WTC11 (cell line): Measurements from ENCODE around the gene TSC22D2. TPM values are rescaled to one million over a fixed set of nuclear protein-coding genes. Genes with fewer than 3 reads are reported as not detected.

ENCODE experiments used
- ATAC-seq: fragments of 200-7000 bp; cut with Tn5 transposase; 2 replicates; pipeline ENCODE4 v1.10.0; 2021; ENCODE audit warnings: mild to moderate bottlenecking, moderate library complexity
- CTCF ChIA-PET: fragments of 300-600 bp; sonication (Branson Sonifier 250); formaldehyde crosslinking; loops from one replicate; lab custom pipeline; 2021; ENCODE audit warnings: antibody characterized with exemption; lab: Charles Lee
- POLR2A ChIA-PET: fragments of 350-600 bp; sonication (Branson Sonifier 250); formaldehyde crosslinking; loops from one replicate; lab custom pipeline; 2021; ENCODE audit warnings: antibody characterized with exemption; lab: Charles Lee
- DNase-seq: peaks from one replicate; pipeline ENCODE4 v3.0.0; 2021; ENCODE audit warnings: low spot score
- H3K27ac Mint-ChIP-seq: 2 replicates; pipeline ENCODE4 v1.8.0; 2021; ENCODE audit warnings: mixed read lengths
- H3K27me3 Mint-ChIP-seq: 2 replicates; pipeline ENCODE4 v1.8.0; 2021; ENCODE audit warnings: low read depth, mild to moderate bottlenecking, moderate library complexity, mixed read lengths
- H3K36me3 Mint-ChIP-seq: 2 replicates; pipeline ENCODE4 v1.8.0; 2021; ENCODE audit warnings: mixed read lengths
- H3K4me1 Mint-ChIP-seq: 2 replicates; pipeline ENCODE4 v1.8.0; 2022; ENCODE audit warnings: mixed read lengths
- H3K4me3 Mint-ChIP-seq: 2 replicates; pipeline ENCODE4 v1.8.0; 2021; ENCODE audit warnings: mild to moderate bottlenecking, moderate library complexity, mixed read lengths
- H3K9me3 Mint-ChIP-seq: 2 replicates; pipeline ENCODE4 v1.8.0; 2021; ENCODE audit warnings: mixed read lengths
- ATF1 ChIP-seq: sonication (generic); formaldehyde crosslinking; IDR thresholded peaks from 2 replicates; pipeline ENCODE4 v1.8.1; 2023; ENCODE audit warnings: mild to moderate bottlenecking, moderate library complexity, missing genetic modification reagents
- CREM ChIP-seq: sonication (generic); formaldehyde crosslinking; IDR thresholded peaks from 2 replicates; pipeline ENCODE4 v1.8.1; 2022; ENCODE audit warnings: mild to moderate bottlenecking, missing genetic modification reagents, moderate library complexity
- ELF4 ChIP-seq: sonication (generic); formaldehyde crosslinking; IDR thresholded peaks from 2 replicates; pipeline ENCODE4 v1.8.1; 2022; ENCODE audit warnings: low read depth, mild to moderate bottlenecking, moderate library complexity, missing genetic modification reagents
- EMX1 ChIP-seq: fragments of 250-450 bp; sonication (Bioruptor Pico); IDR thresholded peaks from 2 replicates; pipeline ENCODE4 v1.8.0; 2021; ENCODE audit warnings: mild to moderate bottlenecking
- FOXK1 ChIP-seq: sonication (generic); formaldehyde crosslinking; IDR thresholded peaks from 2 replicates; pipeline ENCODE4 v1.8.0; 2022; ENCODE audit warnings: mild to moderate bottlenecking, moderate library complexity, missing genetic modification reagents
- GTF2I ChIP-seq: fragments of 250-450 bp; sonication (Bioruptor Pico); conservative IDR thresholded peaks from 2 replicates; pipeline ENCODE4 v1.4.0; 2021; ENCODE audit warnings: mild to moderate bottlenecking
- HMGA2 ChIP-seq: fragments of 250-450 bp; sonication (Bioruptor Pico); IDR thresholded peaks from 2 replicates; pipeline ENCODE4 v1.4.0; 2021; ENCODE audit warnings: mild to moderate bottlenecking, moderate library complexity
- IRF2 ChIP-seq: sonication (generic); formaldehyde crosslinking; IDR thresholded peaks from 2 replicates; pipeline ENCODE4 v1.8.0; 2022; ENCODE audit warnings: low read depth, missing genetic modification reagents, borderline replicate concordance
- NFE2L1 ChIP-seq: sonication (generic); formaldehyde crosslinking; IDR thresholded peaks from 2 replicates; pipeline ENCODE4 v1.8.1; 2023; ENCODE audit warnings: missing genetic modification reagents
- OVOL2 ChIP-seq: fragments of 250-450 bp; sonication (Bioruptor Pico); IDR thresholded peaks from 2 replicates; pipeline ENCODE4 v1.9.0; 2021; ENCODE audit warnings: mild to moderate bottlenecking, borderline replicate concordance
- SOX15 ChIP-seq: fragments of 250-450 bp; sonication (Bioruptor Pico); IDR thresholded peaks from 2 replicates; pipeline ENCODE4 v1.9.0; 2021; ENCODE audit warnings: mild to moderate bottlenecking
- TP53 ChIP-seq: sonication (generic); formaldehyde crosslinking; IDR thresholded peaks from 2 replicates; pipeline ENCODE4 v1.8.1; 2023; ENCODE audit warnings: mild to moderate bottlenecking, missing genetic modification reagents
- ZNF138 ChIP-seq: sonication (generic); formaldehyde crosslinking; conservative IDR thresholded peaks from 2 replicates; pipeline ENCODE4 v1.8.1; 2022; ENCODE audit warnings: mild to moderate bottlenecking, moderate library complexity, missing genetic modification reagents
- ZNF281 ChIP-seq: sonication (generic); formaldehyde crosslinking; IDR thresholded peaks from 2 replicates; pipeline ENCODE4 v1.8.0; 2023; ENCODE audit warnings: mild to moderate bottlenecking, missing genetic modification reagents
- ZNF416 ChIP-seq: fragments of 250-450 bp; sonication (Bioruptor Pico); IDR thresholded peaks from 2 replicates; pipeline ENCODE4 v1.9.0; 2021; ENCODE audit warnings: mild to moderate bottlenecking, inconsistent platforms
- ZNF425 ChIP-seq: fragments of 250-450 bp; sonication (Bioruptor Pico); conservative IDR thresholded peaks from 2 replicates; pipeline ENCODE4 v1.9.0; 2021; ENCODE audit warnings: mild to moderate bottlenecking
- ZNF671 ChIP-seq: fragments of 250-450 bp; sonication (Bioruptor Pico); IDR thresholded peaks from 2 replicates; pipeline ENCODE4 v1.8.0; 2021; ENCODE audit warnings: mild to moderate bottlenecking
- total RNA-seq: library from RNA; stranded (reverse); gene quantifications from 3 replicates; pipeline ENCODE4 v1.2.3, GENCODE V29; 2021
- TF ChIP-seq, protein P1 (sequence below): sonication (generic); formaldehyde crosslinking; IDR thresholded peaks from 2 replicates; pipeline ENCODE4 v1.8.1; 2022; ENCODE audit warnings: mild to moderate bottlenecking, moderate library complexity, missing genetic modification reagents
- TF ChIP-seq, protein P2 (sequence below): fragments of 250-450 bp; sonication (Bioruptor Pico); IDR thresholded peaks from 2 replicates; pipeline ENCODE4 v1.9.0; 2021; ENCODE audit warnings: mild to moderate bottlenecking
- TF ChIP-seq, protein P3 (sequence below): sonication (generic); formaldehyde crosslinking; IDR thresholded peaks from 2 replicates; pipeline ENCODE4 v1.8.1; 2023; ENCODE audit warnings: mild to moderate bottlenecking, missing genetic modification reagents, moderate library complexity

TSC22D2 gene
- total RNA-seq, 1 experiment from 2014 or later, result 24.0 TPM

GRCh38 chr3:150509780-150510179 is 101.7 kb downstream of the TSC22D2 start (continued):
- no peak for TF ChIP-seq ZNF281
- TF ChIP-seq NFE2L1 (CRISPR knock-in tag), result no peak
- TF ChIP-seq, all 79 proteins: peak for 0

GRCh38 chr3:150511122-150511821 is 103.2 kb downstream of the TSC22D2 start:
- no peaks in the 10 kb centered on the region; the same call in none of the 2 replicates for H3K27me3 Mint-ChIP-seq
- ChIA-PET POLR2A (no interaction called here), CTCF (interaction anchor here (2.0 kb wide), 1 partner anchor 16 kb away, joined by 6 read pairs; no protein-coding TSS in a partner anchor)
- H3K27ac Mint-ChIP-seq, result no peak overlapping the region; the same call in 1 of the 2 replicates
- peaks cover 23% of the 10 kb centered on the region for H3K4me1 Mint-ChIP-seq
- peaks cover 7% of the 10 kb centered on the region for H3K36me3 Mint-ChIP-seq
- ATAC-seq (no peak), DNase-seq (no peak)
- no peak for TF ChIP-seq ATF1 (CRISPR knock-in tag)
- TF ChIP-seq, protein P1, sequence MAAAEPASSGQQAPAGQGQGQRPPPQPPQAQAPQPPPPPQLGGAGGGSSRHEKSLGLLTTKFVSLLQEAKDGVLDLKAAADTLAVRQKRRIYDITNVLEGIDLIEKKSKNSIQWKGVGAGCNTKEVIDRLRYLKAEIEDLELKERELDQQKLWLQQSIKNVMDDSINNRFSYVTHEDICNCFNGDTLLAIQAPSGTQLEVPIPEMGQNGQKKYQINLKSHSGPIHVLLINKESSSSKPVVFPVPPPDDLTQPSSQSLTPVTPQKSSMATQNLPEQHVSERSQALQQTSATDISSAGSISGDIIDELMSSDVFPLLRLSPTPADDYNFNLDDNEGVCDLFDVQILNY (CRISPR knock-in tag), result no peak
- no peak for TF ChIP-seq HMGA2 (CRISPR knock-in tag)
- no peak for TF ChIP-seq ELF4 (CRISPR knock-in tag)
- no peak for TF ChIP-seq IRF2 (CRISPR knock-in tag)
- no peak for TF ChIP-seq ZNF138
- TF ChIP-seq OVOL2 (CRISPR knock-in tag), result no peak
- TF ChIP-seq, protein P2, sequence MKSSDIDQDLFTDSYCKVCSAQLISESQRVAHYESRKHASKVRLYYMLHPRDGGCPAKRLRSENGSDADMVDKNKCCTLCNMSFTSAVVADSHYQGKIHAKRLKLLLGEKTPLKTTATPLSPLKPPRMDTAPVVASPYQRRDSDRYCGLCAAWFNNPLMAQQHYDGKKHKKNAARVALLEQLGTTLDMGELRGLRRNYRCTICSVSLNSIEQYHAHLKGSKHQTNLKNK (CRISPR knock-in tag), result no peak
- TF ChIP-seq NFE2L1 (CRISPR knock-in tag), result no peak
- TF ChIP-seq FOXK1 (CRISPR knock-in tag), result no peak
- no peak for TF ChIP-seq CREM (CRISPR knock-in tag)
- no peak for TF ChIP-seq ZNF416 (CRISPR knock-in tag)
- TF ChIP-seq EMX1 (CRISPR knock-in tag), result no peak
- no peak for TF ChIP-seq ZNF671 (CRISPR knock-in tag)
- no peak for TF ChIP-seq ZNF425
- no peak for TF ChIP-seq GTF2I (CRISPR knock-in tag)
- TF ChIP-seq TP53 (CRISPR knock-in tag), result no peak
- TF ChIP-seq, protein P3, sequence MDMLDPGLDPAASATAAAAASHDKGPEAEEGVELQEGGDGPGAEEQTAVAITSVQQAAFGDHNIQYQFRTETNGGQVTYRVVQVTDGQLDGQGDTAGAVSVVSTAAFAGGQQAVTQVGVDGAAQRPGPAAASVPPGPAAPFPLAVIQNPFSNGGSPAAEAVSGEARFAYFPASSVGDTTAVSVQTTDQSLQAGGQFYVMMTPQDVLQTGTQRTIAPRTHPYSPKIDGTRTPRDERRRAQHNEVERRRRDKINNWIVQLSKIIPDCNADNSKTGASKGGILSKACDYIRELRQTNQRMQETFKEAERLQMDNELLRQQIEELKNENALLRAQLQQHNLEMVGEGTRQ (CRISPR knock-in tag), result no peak
- no peak for TF ChIP-seq SOX15
- peaks cover 18% of the 10 kb centered on the region for H3K9me3 Mint-ChIP-seq
- H3K4me3 Mint-ChIP-seq, result no peak overlapping the region
